K562 (cell line): Measurements from ENCODE around the gene HRC. TPM values are rescaled to one million over a fixed set of nuclear protein-coding genes. Genes with fewer than 3 reads are reported as not detected.
A peak's percentile ranks its signal among the peaks of the same experiment; 100 is the strongest.

ENCODE experiments used
- ARID2 ChIP-seq: fragments of 450-650 bp; IDR thresholded peaks from 2 replicates; pipeline ENCODE4 v1.6.1; 2017; ENCODE audit warnings: antibody characterized with exemption, mild to moderate bottlenecking
- CTBP1 ChIP-seq: fragments of 450-650 bp; IDR thresholded peaks from 2 replicates; pipeline ENCODE4 v1.6.1; 2016; ENCODE audit warnings: borderline replicate concordance
- DIDO1 ChIP-seq: fragments of 450-650 bp; IDR thresholded peaks from 2 replicates; pipeline ENCODE4 v1.6.1; 2016; ENCODE audit warnings: low read depth, missing biosample characterization, missing genetic modification characterization
- LEF1 ChIP-seq: fragments of 450-650 bp; IDR thresholded peaks from 2 replicates; pipeline ENCODE4 v1.6.1; 2016; ENCODE audit warnings: mild to moderate bottlenecking
- NELFE ChIP-seq: IDR thresholded peaks from 2 replicates; pipeline ENCODE4 v1.6.1; 2011; ENCODE audit warnings: mild to moderate bottlenecking; ENCODE audit not compliant: insufficient read depth, insufficient read length
- NR2C2 ChIP-seq, 2 experiments: fragments of 200-800 bp in 1 of 2; sonication (Bioruptor generic) in 1 of 2; sonication (generic) in 1 of 2; formaldehyde crosslinking in 1 of 2; IDR thresholded peaks; 2 replicates each; pipeline versions ENCODE4 v1.6.1 to v1.8.0; 2016 to 2022; ENCODE audit warnings: mild to moderate bottlenecking in 1 of 2, missing compliant biosample characterization in 1 of 2, missing genetic modification characterization in 1 of 2, missing genetic modification reagents in 1 of 2
- NR3C1 ChIP-seq: sonication (generic); formaldehyde crosslinking; IDR thresholded peaks from 2 replicates; pipeline ENCODE4 v1.8.1; 2022; ENCODE audit warnings: missing genetic modification reagents
- OTX1 ChIP-seq: fragments of 450-650 bp; formaldehyde crosslinking; IDR thresholded peaks from 2 replicates; pipeline ENCODE4 v1.4.0; 2022; ENCODE audit warnings: mild to moderate bottlenecking
- PML ChIP-seq: IDR thresholded peaks from 2 replicates; pipeline ENCODE4 v1.6.1; 2012; ENCODE audit warnings: low read length, inconsistent platforms
- PTBP1 ChIP-seq: fragments of 200-400 bp; formaldehyde crosslinking; IDR thresholded peaks from 2 replicates; pipeline ENCODE4 v1.6.1; 2017; ENCODE audit warnings: low read depth, low read length
- RBFOX2 ChIP-seq: fragments of 200-400 bp; formaldehyde crosslinking; IDR thresholded peaks from 2 replicates; pipeline ENCODE4 v1.6.1; 2017; ENCODE audit warnings: low read depth, mild to moderate bottlenecking, low read length, moderate library complexity
- RBM17 ChIP-seq: fragments of 200-400 bp; formaldehyde crosslinking; IDR thresholded peaks from 2 replicates; pipeline ENCODE4 v1.6.1; 2017; ENCODE audit warnings: low read depth, mild to moderate bottlenecking, low read length, borderline replicate concordance
- SMAD1 ChIP-seq: fragments of 150-350 bp; IDR thresholded peaks from 2 replicates; pipeline ENCODE4 v1.6.1; 2014; ENCODE audit warnings: low read length, low read depth; ENCODE audit not compliant: partially characterized antibody
- SRF ChIP-seq, 2 experiments: fragments of 250-450, 450-650 bp in 1 of 2; sonication (Bioruptor Pico) in 1 of 2; sonication (generic) in 1 of 2; formaldehyde crosslinking; IDR thresholded peaks; 2 replicates each; pipeline versions ENCODE4 v1.5.0 to v1.5.1; 2020 to 2022; ENCODE audit warnings: mild to moderate bottlenecking in 1 of 2, missing genetic modification reagents in 1 of 2
- TSHZ1 ChIP-seq: fragments of 250-450 bp; sonication (Bioruptor Pico); IDR thresholded peaks from 2 replicates; pipeline ENCODE4 v1.4.0; 2020; ENCODE audit warnings: mild to moderate bottlenecking, moderate library complexity
- USF1 ChIP-seq: sonication (generic); formaldehyde crosslinking; IDR thresholded peaks from 2 replicates; pipeline ENCODE4 v1.9.0; 2022; ENCODE audit warnings: mild to moderate bottlenecking, missing genetic modification reagents
- VEZF1 ChIP-seq: fragments of 200-800 bp; sonication (Bioruptor generic); IDR thresholded peaks from 2 replicates; pipeline ENCODE4 v1.6.1; 2017; ENCODE audit warnings: missing genetic modification characterization, missing compliant biosample characterization
- ZNF253 ChIP-seq: fragments of 250-450 bp; sonication (Bioruptor Pico); conservative IDR thresholded peaks from 2 replicates; pipeline ENCODE4 v1.6.1; 2021; ENCODE audit warnings: mild to moderate bottlenecking
- ZNF274 ChIP-seq: IDR thresholded peaks from 2 replicates; pipeline ENCODE4 v1.6.1; 2011; ENCODE audit warnings: low read depth, mild to moderate bottlenecking, low read length, moderate library complexity, borderline replicate concordance
- ZNF277 ChIP-seq: fragments of 250-450 bp; sonication (Bioruptor Pico); IDR thresholded peaks from 2 replicates; pipeline ENCODE4 v1.8.0; 2022; ENCODE audit warnings: inconsistent platforms, mild to moderate bottlenecking, moderate library complexity, borderline replicate concordance
- polyA plus RNA-seq, 8 experiments: library from polyadenylated mRNA; depleted of rRNA in 4 of 8; stranded (reverse) in 5 of 8; unstranded in 3 of 8; fragments of >200 nt; fragmentation: Nextera tagmentation in 2 of 8; fragmentation: Illumina TruSeq in 1 of 8; extraction: Ambion mirVana in 2 of 8; extraction: Trizol in 1 of 8; gene quantifications; 2 replicates each; pipeline versions ENCODE4 v1.2.1 to v1.2.3, GENCODE V29; 2011 to 2014; ENCODE audit warnings: inconsistent platforms in 1 of 8, missing spikeins in 1 of 8
- total RNA-seq, 7 experiments: library from RNA; depleted of rRNA in 6 of 7; stranded (reverse); fragments of >200 nt in 6 of 7; fragmentation: Illumina TruSeq in 2 of 7; extraction: Trizol in 2 of 7; gene quantifications; 2 replicates each; pipeline versions ENCODE4 v1.2.1 to v1.2.3, GENCODE V29; 2011 to 2021; ENCODE audit warnings: low replicate concordance in 1 of 7

HRC gene
- total and polyA plus RNA-seq, 9 of the 15 experiments (the other 6 are each of a cell fraction or from before 2014, with no cell fraction given) = 0.66 to 18.7 (median 13.1) TPM

- TF ChIP-seq NR2C2 (CRISPR knock-in tag; IDR thresholded peaks at IDR 0.05) (no peak), NR2C2 (tag; IDR thresholded peaks at IDR 0.05) (peak; percentile 68), OTX1 (CRISPR knock-in tag) (peak; percentile 51; the same call in 1 of the 2 replicates), DIDO1 (tag) (no peak), PML (peak; percentile 54; the same call in 1 of the 2 replicates), RBM17 (no peak), CTBP1 (peak; percentile 34; the same call in 1 of the 2 replicates), NELFE (no peak), LEF1 (peak; percentile 76), NR3C1 (CRISPR knock-in tag) (peak; percentile 77; the same call in 1 of the 2 replicates), SRF (CRISPR knock-in tag; IDR thresholded peaks at IDR 0.05) (peak in 1 of 2 experiments; percentile 68; a peak in 1 of 4 replicates), RBFOX2 (peak; percentile 94), ZNF277 (CRISPR knock-in tag) (no peak), TSHZ1 (no peak), ZNF253 (CRISPR knock-in tag) (0 out of 2 replicates have a peak, but pooled peaks have one; percentile 56), PTBP1 (no peak), ARID2 (0 out of 2 replicates have a peak, but pooled peaks have one; percentile 41), SMAD1 (peak; percentile 66), USF1 (CRISPR knock-in tag) (no peak), ZNF274 (no peak), VEZF1 (CRISPR knock-in tag) (peak; percentile 89)
Measured at GRCh38 chr19:49157445-49158224, 2.4 kb upstream of the HRC start, which contains the start of gene TRPM4 (continued).
